Fibroblast of lung (primary cell): ENCODE measurements around the gene TP53BP1.
"Not testable (repeated sequence)": the region's sequence is repeated elsewhere in the genome, so short reads cannot be mapped to it uniquely, and the experiment has no call there.

Experiments
- EZH2 ChIP-seq: IDR thresholded peaks from 2 replicates; pipeline ENCODE4 v1.5.1; 2012; ENCODE audit warnings: low read length, control low read depth, mild to moderate bottlenecking; ENCODE audit errors: missing control alignments
- TF ChIP-seq, protein P1 (sequence below), 2 donors: IDR thresholded peaks in 1 of 2; conservative IDR thresholded peaks in 1 of 2; 1 replicate in 1 of 2; 2 replicates in 1 of 2; pipeline ENCODE4 v1.5.1; 2011 to 2012; ENCODE audit warnings: low read length in 2 of 2, control low read depth in 1 of 2, inconsistent platforms in 1 of 2, low read depth in 1 of 2, mild to moderate bottlenecking in 1 of 2

DNA sequence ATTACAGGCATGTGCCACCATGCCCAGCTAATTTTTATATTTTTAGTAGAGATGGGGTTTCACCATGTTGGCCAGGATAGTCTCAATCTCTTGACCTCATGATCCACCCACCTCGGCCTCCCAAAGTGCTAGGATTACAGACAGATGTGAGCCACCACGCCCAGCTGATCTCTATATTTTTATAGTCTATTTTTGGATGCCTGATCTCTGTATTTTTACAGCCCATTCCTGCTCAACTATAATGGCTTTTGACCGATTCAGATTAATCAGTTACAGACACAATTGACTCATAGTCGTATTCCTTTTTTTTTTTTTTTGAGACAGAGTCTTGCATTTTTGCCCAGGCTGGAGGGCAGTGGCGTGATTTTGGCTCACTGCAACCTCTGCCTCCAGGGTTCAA lies 39.9 kb upstream of the TP53BP1 start:
- TF ChIP-seq, protein P1, sequence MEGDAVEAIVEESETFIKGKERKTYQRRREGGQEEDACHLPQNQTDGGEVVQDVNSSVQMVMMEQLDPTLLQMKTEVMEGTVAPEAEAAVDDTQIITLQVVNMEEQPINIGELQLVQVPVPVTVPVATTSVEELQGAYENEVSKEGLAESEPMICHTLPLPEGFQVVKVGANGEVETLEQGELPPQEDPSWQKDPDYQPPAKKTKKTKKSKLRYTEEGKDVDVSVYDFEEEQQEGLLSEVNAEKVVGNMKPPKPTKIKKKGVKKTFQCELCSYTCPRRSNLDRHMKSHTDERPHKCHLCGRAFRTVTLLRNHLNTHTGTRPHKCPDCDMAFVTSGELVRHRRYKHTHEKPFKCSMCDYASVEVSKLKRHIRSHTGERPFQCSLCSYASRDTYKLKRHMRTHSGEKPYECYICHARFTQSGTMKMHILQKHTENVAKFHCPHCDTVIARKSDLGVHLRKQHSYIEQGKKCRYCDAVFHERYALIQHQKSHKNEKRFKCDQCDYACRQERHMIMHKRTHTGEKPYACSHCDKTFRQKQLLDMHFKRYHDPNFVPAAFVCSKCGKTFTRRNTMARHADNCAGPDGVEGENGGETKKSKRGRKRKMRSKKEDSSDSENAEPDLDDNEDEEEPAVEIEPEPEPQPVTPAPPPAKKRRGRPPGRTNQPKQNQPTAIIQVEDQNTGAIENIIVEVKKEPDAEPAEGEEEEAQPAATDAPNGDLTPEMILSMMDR (conservative IDR thresholded peaks at IDR 0.05 in 1 of 2, IDR thresholded peaks at IDR 0.05 in 1 of 2; ENCODE audit: low read depth in 1 of 2, low read length in 2 of 2), result not testable (repeated sequence)
- TF ChIP-seq EZH2, result not testable (repeated sequence)
